HG02763 (cell line): ENCODE data around the gene LYPD4.
"Not testable (repeated sequence)": the region's sequence is repeated elsewhere in the genome, so short reads cannot be mapped to it uniquely, and the experiment has no call there.

Experiments used
- ATAC-seq: cut with Tn5 transposase; IDR thresholded peaks from one replicate; pipeline ENCODE4 v1.9.1; 2021; ENCODE audit warnings: mild to moderate bottlenecking, moderate library complexity; ENCODE audit not compliant: unreplicated experiment

The LYPD4 gene

GRCh38 chr19:41875973-41876372 lies 31.5 kb upstream of the LYPD4 start:
- not testable (repeated sequence) for ATAC-seq

- ATAC-seq: no peak
Measured at GRCh38 chr19:41872775-41873647, 28.5 kb upstream of the LYPD4 start.

GRCh38 chr19:41872384-41872774 lies 27.9 kb upstream of the LYPD4 start:
- ATAC-seq: no peak

- peak; percentile 51 for ATAC-seq
Measured at GRCh38 chr19:41871573-41872383, 27.3 kb upstream of the LYPD4 start.

GRCh38 chr19:41870401-41870873 lies 26.0 kb upstream of the LYPD4 start:
- ATAC-seq: no peak

- ATAC-seq: no peak
Measured at GRCh38 chr19:41869374-41869955, 25.0 kb upstream of the LYPD4 start.

- no peak for ATAC-seq
Measured at GRCh38 chr19:41868989-41869300, 24.5 kb upstream of the LYPD4 start.

GRCh38 chr19:41868120-41868988 lies 23.9 kb upstream of the LYPD4 start:
- no peak for ATAC-seq

GRCh38 chr19:41866284-41866683 lies 21.8 kb upstream of the LYPD4 start:
- no peak for ATAC-seq

GRCh38 chr19:41864374-41864773 lies 19.9 kb upstream of the LYPD4 start:
- ATAC-seq: no peak

- no peak for ATAC-seq
Measured at GRCh38 chr19:41863209-41863931, 18.9 kb upstream of the LYPD4 start.

GRCh38 chr19:41862445-41862986 lies 18.0 kb upstream of the LYPD4 start:
- no peak for ATAC-seq

- no peak for ATAC-seq
Measured at GRCh38 chr19:41861846-41862245, 17.4 kb upstream of the LYPD4 start.

GRCh38 chr19:41861116-41861768 lies 16.8 kb upstream of the LYPD4 start:
- ATAC-seq: no peak

GRCh38 chr19:41860419-41861115 lies 16.1 kb upstream of the LYPD4 start:
- no peak for ATAC-seq

GRCh38 chr19:41859618-41860418 lies 15.3 kb upstream of the LYPD4 start, which contains the start of gene RPS19:
Gene RPS19, plus strand, starts transcription at chr19:41860255. Its CDS starts 520 bp downstream, at chr19:41860775.
- peak; percentile 80 for ATAC-seq

GRCh38 chr19:41859213-41859617 lies 14.7 kb upstream of the LYPD4 start:
- ATAC-seq: no peak

- ATAC-seq: no peak
Measured at GRCh38 chr19:41853768-41854167, 9.3 kb upstream of the LYPD4 start.
